ENCODE measurements around the gene CYP20A1. TPM values are rescaled to one million over a fixed set of nuclear protein-coding genes. Genes with fewer than 3 reads are reported as not detected.

Gene CYP20A1
- total and polyA plus RNA-seq, 9 of the 15 experiments (the other 6 are each of a cell fraction or from before 2014, with no cell fraction given) = 10.3 to 31.7 (median 12.4) TPM

GRCh38 chr2:203279288-203279687 lies 40.5 kb downstream of the CYP20A1 start:
- no peak for FAIRE-seq
- Histone ChIP-seq H4K20me1 (replicated peaks; ENCODE audit: control insufficient read depth, insufficient read depth, low read length) (no peaks in the 10 kb centered on the region), H3K4me3 (no peak overlapping the region), H3K4me2 (ENCODE audit: insufficient read depth, low read length) (no peak overlapping the region), H3K27me3 (ENCODE audit: control insufficient read depth in 2 of 2, insufficient read depth in 2 of 2, low read length in 2 of 2) (no peaks in the 10 kb centered on the region), H3K9me1 (ENCODE audit: control insufficient read depth, insufficient read depth, low read length) (no peaks in the 10 kb centered on the region), H3K9ac (ENCODE audit: insufficient read depth in 1 of 2, low read depth in 2 of 2, low read length in 2 of 2) (no peak overlapping the region), H3K9me3 (replicated peaks; ENCODE audit: control insufficient read depth, insufficient read depth, low read depth, low read length) (no peaks in the 10 kb centered on the region), H3K4me1 (replicated peaks in 1 of 2; ENCODE audit: control insufficient read depth in 2 of 2, insufficient read depth in 2 of 2, low read length in 2 of 2) (no peaks in the 10 kb centered on the region), H3K79me2 (ENCODE audit: control insufficient read depth, insufficient read depth, low read length) (no peaks in the 10 kb centered on the region), H3K36me3 (ENCODE audit: control insufficient read depth, insufficient read depth, low read length) (peaks cover 29% of the 10 kb centered on the region; the same call in 2 of the 3 replicates), H3K27ac (ENCODE audit: extremely low read depth, low read depth, low read length) (no peak overlapping the region), H2AFZ (ENCODE audit: low read depth, low read length) (no peak overlapping the region)
- POLR2A ChIA-PET = no interaction called here
- TF ChIP-seq CREM (IDR thresholded peaks at IDR 0.05; ENCODE audit: low read depth) (no peak), ZNF76 (CRISPR knock-in tag; IDR thresholded peaks at IDR 0.05; ENCODE audit: borderline replicate concordance) (no peak), SIN3B (IDR thresholded peaks at IDR 0.05; ENCODE audit: low read depth) (no peak), ZNF3 (CRISPR knock-in tag; IDR thresholded peaks at IDR 0.05) (no peak), MIER1 (IDR thresholded peaks at IDR 0.05; ENCODE audit: low read depth) (no peak), KLF1 (tag; IDR thresholded peaks at IDR 0.05) (no peak)
- CTCF ChIA-PET (ENCODE audit: low intra/inter-chr PET ratio) = no interaction called here
- no peak for DNase-seq (ENCODE audit: extremely low read depth in 1 of 4, low spot score in 3 of 4)
- ATAC-seq = no peak
- in situ Hi-C loops (cut with MboI) (no loop called here), intact Hi-C loops (cut with micrococcal nuclease) (no loop called here)
- no TSS peak for BruUV-seq (replicated peaks)

GRCh38 chr2:203280428-203281064 lies 41.7 kb downstream of the CYP20A1 start:
- BruUV-seq (replicated peaks) = no TSS peak
- H3K9me1 ChIP-seq (ENCODE audit: control insufficient read depth, insufficient read depth, low read length) = no peaks in the 10 kb centered on the region
- FAIRE-seq (no peak), ATAC-seq (no peak), DNase-seq (ENCODE audit: extremely low read depth in 1 of 4, low spot score in 3 of 4) (no peak)
- H2AFZ ChIP-seq (ENCODE audit: low read depth, low read length) = no peak overlapping the region
- ChIA-PET CTCF (ENCODE audit: low intra/inter-chr PET ratio) (no interaction called here), POLR2A (no interaction called here)
- H4K20me1 ChIP-seq (replicated peaks; ENCODE audit: control insufficient read depth, insufficient read depth, low read length) = no peaks in the 10 kb centered on the region
- H3K9me3 ChIP-seq (replicated peaks; ENCODE audit: control insufficient read depth, insufficient read depth, low read depth, low read length) = no peaks in the 10 kb centered on the region
- in situ Hi-C loops (cut with MboI) = no loop called here
- H3K27me3 ChIP-seq (ENCODE audit: control insufficient read depth in 2 of 2, insufficient read depth in 2 of 2, low read length in 2 of 2) = no peaks in the 10 kb centered on the region
- H3K79me2 ChIP-seq (ENCODE audit: control insufficient read depth, insufficient read depth, low read length) = no peaks in the 10 kb centered on the region
- peaks cover 34% of the 10 kb centered on the region; the same call in 2 of the 3 replicates for H3K36me3 ChIP-seq (ENCODE audit: control insufficient read depth, insufficient read depth, low read length)
- intact Hi-C loops (cut with micrococcal nuclease) = no loop called here
- WGBS (ENCODE audit: insufficient coverage, low coverage, missing lambda C conversion rate) = 86% methylated on average over 6 of the region's 6 CpGs
- no peak overlapping the region for H3K27ac ChIP-seq (ENCODE audit: extremely low read depth, low read depth, low read length)
- no peak overlapping the region for H3K9ac ChIP-seq (ENCODE audit: insufficient read depth in 1 of 2, low read depth in 2 of 2, low read length in 2 of 2)
- H3K4me2 ChIP-seq (ENCODE audit: insufficient read depth, low read length) = no peak overlapping the region
- H3K4me3 ChIP-seq = no peak overlapping the region
- no peaks in the 10 kb centered on the region for H3K4me1 ChIP-seq (replicated peaks in 1 of 2; ENCODE audit: control insufficient read depth in 2 of 2, insufficient read depth in 2 of 2, low read length in 2 of 2)
- TF ChIP-seq ZBTB26 (CRISPR knock-in tag; IDR thresholded peaks at IDR 0.05) (no peak), MYBL2 (IDR thresholded peaks at IDR 0.05; ENCODE audit: low read depth) (no peak), MYBL2 (CRISPR knock-in tag; IDR thresholded peaks at IDR 0.05; ENCODE audit: borderline replicate concordance) (no peak), TEAD1 (CRISPR knock-in tag; IDR thresholded peaks at IDR 0.05) (no peak), NFYB (IDR thresholded peaks at IDR 0.05; ENCODE audit: extremely low read depth, insufficient read length) (no peak), HCFC1 (IDR thresholded peaks at IDR 0.05; ENCODE audit: low read depth, low read length) (no peak), ZNF717 (CRISPR knock-in tag; IDR thresholded peaks at IDR 0.05) (no peak)

Data from K562 (cell line).